ENCODE results near the gene MPC2.

MPC2 gene

GRCh38 chr1:167936930-167937708 is at the start of gene MPC2:
TSS of gene MPC2 (minus strand) at chr1:167937072. CDS start at chr1:167935841, 1,231 bp downstream.
- DNase-seq (ENCODE audit: low read depth), result peak; percentile 49

GRCh38 chr1:167984886-167985489 is 48.1 kb upstream of the MPC2 start:
- no peak for DNase-seq (ENCODE audit: low read depth)

- DNase-seq (ENCODE audit: low read depth), result no peak
Measured at GRCh38 chr1:167983797-167984420, 47.0 kb upstream of the MPC2 start.

DNA sequence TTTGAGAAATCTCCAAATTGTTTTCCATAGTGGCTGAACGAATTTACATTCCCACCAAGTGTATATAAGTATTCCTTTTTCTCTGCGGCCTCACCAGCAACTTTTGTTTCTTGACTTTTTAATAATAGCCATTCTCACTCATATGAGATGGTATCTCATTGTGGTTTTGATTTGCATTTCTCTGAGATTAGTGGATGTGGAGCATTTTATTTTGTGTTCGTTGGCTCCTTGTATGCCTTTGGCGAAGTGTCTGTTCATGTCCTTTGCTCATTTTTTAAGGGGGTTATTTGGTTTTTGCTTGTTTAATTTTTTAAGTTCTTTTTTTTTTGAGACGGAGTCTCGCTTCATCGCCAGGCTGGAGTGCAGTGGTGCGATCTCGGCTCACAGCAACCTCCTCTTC is 45.1 kb upstream of the MPC2 start:
- no peak for DNase-seq (ENCODE audit: low read depth)

- DNase-seq (ENCODE audit: low read depth), result no peak
Measured at GRCh38 chr1:167977245-167977644, 40.4 kb upstream of the MPC2 start.

- no peak for DNase-seq (ENCODE audit: low read depth)
Measured at GRCh38 chr1:167974698-167975097, 37.8 kb upstream of the MPC2 start.

DNA sequence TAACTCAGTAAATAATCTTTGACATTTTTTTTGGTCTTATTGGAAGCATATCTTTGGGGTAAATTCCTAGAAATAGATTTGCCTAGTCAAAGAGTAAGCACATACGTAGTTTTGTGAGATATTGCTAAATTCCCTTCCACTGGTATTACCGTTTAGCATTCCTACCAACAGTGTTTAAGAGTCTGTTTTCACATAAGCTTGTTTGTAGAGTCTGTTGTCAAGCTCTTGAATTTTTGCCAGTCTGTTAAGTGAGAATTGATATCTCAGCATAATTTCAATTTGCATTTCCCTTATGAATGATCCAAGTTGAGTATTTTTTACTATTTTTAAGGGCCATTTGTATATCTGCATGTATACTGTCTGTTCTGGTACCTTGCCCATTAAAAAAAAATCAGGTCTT is 37.0 kb upstream of the MPC2 start:
- DNase-seq (ENCODE audit: low read depth), result no peak

DNA sequence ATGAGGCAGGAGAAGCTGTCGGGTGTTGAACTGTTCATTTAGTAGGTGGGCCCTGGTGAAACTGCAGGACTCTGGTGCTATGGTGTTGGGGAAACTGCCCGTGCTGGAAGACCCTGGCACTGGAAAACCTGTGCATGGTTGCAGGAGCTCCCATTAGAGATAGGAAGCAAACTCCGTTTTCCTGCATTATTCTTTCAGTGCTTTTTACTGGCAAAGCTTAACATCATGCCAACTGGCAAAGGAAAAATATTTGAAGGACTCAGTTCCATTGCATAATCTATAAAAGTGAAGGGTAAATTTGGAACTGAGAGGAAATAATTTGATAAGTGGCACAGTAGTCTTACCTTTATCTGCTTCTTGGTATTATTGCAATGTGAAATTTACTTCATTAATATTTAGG is 31.7 kb upstream of the MPC2 start:
- no peak for DNase-seq (ENCODE audit: low read depth)

- DNase-seq (ENCODE audit: low read depth), result no peak
Measured at GRCh38 chr1:167966050-167966449, 29.2 kb upstream of the MPC2 start.

DNA sequence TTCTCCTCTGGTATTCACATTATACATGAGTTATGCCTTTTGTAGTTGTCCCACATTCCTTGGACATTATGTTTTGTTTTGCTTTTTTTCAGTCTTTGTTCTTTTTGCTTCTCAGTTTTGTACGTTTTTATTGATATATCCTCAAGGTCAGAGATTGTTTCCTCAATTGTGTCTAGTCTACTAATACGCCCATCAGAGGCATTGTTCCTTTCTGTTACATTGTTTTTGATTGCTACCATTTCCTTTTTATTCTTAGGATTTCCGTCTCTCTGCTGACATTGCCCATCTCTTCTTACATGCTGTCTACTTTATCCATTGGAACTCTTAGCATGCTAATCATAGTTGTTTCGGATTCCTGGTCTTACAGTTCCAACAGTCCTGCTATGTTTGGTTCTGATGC is 27.8 kb upstream of the MPC2 start:
- DNase-seq (ENCODE audit: low read depth), result no peak

DNA sequence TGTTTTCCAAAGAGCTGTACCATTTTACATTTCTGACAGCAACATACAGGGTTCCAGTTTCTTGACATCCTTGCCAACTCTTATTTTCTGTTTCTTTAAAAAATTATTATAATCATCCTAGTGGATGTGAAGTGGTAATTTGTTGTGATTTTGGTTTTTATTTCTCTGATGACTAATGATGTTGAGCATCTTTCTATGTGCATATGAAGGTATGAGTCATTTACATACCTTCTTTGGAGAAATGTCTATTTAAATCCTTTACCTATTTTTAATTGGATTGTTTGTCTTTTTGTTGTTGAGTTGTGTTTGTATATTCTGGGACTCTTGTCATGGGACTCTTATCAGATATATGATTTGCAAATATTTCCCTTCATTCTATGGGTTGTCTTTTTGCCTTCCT is 20.8 kb upstream of the MPC2 start:
- no peak for DNase-seq (ENCODE audit: low read depth)

GRCh38 chr1:167955915-167956314 is 19.0 kb upstream of the MPC2 start:
- DNase-seq (ENCODE audit: low read depth), result no peak

DNA sequence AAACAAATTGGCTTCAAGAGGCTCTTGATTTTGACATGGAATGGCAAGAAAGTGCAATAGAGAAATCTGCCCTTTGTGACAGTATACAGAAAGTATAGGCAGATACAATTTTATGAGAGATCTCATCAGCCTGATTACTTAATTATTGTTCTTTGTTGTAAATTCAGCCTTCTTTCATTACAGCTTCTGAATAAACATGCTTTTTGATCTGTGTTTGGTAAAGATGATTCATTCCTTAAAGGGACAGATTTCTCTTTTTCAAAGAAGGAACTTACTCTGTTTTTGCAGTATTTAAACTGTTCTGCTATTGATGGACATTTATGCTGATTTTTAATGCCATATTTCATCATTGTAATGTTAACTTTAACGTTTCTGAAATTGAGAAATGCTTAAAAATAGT is 13.7 kb upstream of the MPC2 start:
- DNase-seq (ENCODE audit: low read depth), result no peak

GRCh38 chr1:167949785-167950184 is 12.9 kb upstream of the MPC2 start:
- no peak for DNase-seq (ENCODE audit: low read depth)

- no peak for DNase-seq (ENCODE audit: low read depth)
Measured at GRCh38 chr1:167947733-167948132, 10.9 kb upstream of the MPC2 start.

DNA sequence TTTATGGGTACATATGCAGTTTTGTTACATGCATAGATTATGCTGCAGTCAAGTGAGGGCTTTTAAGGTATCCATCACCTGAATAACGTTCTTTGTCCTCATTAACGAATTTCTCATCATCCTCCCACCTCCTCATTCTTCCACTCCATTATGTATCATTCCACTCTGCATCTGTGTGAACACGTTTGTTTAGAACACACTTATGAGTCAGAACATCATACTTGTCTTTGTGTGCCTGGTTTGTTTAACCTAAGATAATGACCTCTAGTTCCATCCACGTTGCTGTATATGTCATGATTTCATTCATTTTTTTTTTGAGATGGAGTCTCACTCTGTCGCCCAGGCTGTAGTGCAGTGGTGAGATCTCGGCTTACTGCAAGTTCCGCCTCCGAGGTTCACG is 6.7 kb upstream of the MPC2 start:
- no peak for DNase-seq (ENCODE audit: low read depth)

- DNase-seq (ENCODE audit: low read depth), result no peak
Measured at GRCh38 chr1:167940264-167940663, 3.4 kb upstream of the MPC2 start.

DNA sequence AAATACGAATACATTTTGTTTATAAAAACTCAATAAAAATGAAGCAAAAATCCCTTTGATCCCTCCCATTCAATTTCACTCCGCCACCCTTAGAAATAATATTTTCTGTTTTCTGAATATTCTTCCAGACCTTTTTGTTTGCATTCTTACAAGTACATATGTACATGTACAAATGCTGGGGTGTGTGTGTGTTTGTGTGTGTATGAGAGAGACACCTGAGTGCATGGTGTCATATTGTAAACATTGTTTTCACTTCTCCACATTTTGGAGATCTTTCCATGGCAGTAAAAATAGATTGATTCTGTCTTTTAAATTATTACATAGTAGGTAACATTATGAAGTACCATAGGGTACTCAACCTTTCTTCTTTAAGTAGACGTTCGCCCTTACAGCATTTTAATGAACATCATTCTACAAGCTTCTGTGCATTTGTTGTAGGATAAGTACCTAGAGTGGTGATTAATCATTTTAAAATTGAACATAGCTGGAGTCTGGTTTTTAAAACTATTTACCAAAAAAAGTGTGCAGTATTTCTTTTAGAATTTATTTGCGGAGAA is 1.3 kb upstream of the MPC2 start:
- no peak for DNase-seq (ENCODE audit: low read depth)

- DNase-seq (ENCODE audit: low read depth), result no peak
Measured at GRCh38 chr1:167937709-167938010, 788 bp upstream of the MPC2 start.

DNA sequence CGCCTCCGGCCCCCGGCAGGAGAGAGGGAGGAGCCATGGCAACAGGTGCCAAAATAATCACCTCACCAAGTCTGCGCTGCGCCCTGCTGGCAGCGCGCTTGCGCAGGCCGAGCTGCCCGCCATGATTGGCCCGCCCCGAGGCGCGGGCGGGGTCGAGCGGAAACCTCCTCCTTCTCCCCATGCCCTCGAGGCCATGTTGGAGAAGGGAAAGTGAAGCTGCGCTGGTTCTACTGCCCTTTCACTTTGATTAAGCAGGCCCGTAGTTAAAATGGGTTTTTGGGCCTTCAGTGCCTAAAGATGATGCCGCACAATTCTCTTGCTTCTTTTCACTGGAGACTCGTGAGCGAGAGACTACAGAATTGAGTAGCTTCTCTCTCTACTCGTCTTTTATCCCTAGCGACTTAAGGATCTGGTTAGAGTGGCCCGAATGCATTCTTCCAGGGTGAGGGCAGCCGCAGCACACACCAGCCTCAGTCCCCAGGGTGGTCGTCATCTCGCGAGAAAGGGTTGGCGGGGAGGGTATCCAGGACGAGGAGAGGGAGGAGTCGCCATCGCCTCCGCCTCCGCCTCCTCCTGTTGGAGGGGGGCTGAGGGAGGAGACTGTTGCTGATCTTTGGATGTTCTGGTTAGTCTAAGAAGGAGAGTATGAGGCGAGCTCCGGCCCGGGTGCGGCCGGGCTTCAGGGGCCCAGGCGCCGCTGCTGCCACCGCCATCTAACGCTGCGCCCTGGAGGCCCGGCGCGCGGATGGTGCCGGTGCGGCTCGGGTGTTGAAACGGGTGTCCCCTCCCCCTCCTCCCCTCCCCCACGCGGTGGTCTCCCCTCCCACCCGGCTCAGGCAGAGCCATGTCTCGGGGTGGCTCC is 573 bp downstream of the MPC2 start, which contains the start of gene DCAF6:
TSS of gene DCAF6 (plus strand) at position 616 of the 862 bp plus-strand sequence. CDS start at position 845, 229 bp downstream.
- DNase-seq (ENCODE audit: low read depth), result peak; percentile 95

- DNase-seq (ENCODE audit: low read depth), result no peak
Measured at GRCh38 chr1:167935216-167936067, 1.4 kb downstream of the MPC2 start.

Measured in activated T-helper 9 cell treated with anti-CD3 and anti-CD28 coated beads, Interleukin-2, amount 50 U/mL, for 16 hours (primary cell).